GM10266 (cell line): ENCODE measurements around the gene AAGAB.

Source experiments
- DNase-seq: peaks from one replicate; pipeline ENCODE4 v3.0.0; 2012; ENCODE audit errors: extremely low spot score
- TF ChIP-seq, protein P1 (sequence below): IDR thresholded peaks from 2 replicates; pipeline ENCODE4 v1.5.1; 2012; ENCODE audit warnings: mild to moderate bottlenecking, low read depth; ENCODE audit not compliant: control insufficient read depth, insufficient read depth; ENCODE audit errors: missing control alignments

AAGAB gene

GRCh38 chr15:67174864-67175573, 79.4 kb downstream of the AAGAB start:
- TF ChIP-seq, protein P1, sequence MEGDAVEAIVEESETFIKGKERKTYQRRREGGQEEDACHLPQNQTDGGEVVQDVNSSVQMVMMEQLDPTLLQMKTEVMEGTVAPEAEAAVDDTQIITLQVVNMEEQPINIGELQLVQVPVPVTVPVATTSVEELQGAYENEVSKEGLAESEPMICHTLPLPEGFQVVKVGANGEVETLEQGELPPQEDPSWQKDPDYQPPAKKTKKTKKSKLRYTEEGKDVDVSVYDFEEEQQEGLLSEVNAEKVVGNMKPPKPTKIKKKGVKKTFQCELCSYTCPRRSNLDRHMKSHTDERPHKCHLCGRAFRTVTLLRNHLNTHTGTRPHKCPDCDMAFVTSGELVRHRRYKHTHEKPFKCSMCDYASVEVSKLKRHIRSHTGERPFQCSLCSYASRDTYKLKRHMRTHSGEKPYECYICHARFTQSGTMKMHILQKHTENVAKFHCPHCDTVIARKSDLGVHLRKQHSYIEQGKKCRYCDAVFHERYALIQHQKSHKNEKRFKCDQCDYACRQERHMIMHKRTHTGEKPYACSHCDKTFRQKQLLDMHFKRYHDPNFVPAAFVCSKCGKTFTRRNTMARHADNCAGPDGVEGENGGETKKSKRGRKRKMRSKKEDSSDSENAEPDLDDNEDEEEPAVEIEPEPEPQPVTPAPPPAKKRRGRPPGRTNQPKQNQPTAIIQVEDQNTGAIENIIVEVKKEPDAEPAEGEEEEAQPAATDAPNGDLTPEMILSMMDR = no peak
- DNase-seq = no peak

DNA sequence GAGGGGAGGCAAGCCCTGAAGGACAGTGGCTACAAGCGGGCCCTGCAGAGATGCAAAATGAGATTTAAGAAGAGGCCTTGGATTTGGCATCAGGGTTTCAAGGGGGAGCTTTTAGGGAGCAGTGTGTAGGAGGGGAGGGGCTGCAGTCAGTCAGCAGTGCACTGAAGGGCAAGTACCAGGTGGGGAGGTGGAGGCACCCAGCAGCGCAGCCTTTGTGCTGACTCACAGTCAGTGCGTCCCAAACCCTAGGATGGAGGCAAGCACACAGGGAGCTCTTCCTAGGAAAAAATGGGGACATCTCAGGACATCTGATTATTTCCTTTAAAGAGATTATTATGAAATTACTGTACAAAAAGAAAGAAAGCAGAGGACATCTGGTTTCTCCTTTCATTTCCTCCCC, 80.0 kb downstream of the AAGAB start:
- no peak for DNase-seq
- TF ChIP-seq, protein P1 = no peak

- DNase-seq = no peak
- TF ChIP-seq, protein P1 = no peak
Observed at GRCh38 chr15:67173786-67174185, 80.7 kb downstream of the AAGAB start.

DNA sequence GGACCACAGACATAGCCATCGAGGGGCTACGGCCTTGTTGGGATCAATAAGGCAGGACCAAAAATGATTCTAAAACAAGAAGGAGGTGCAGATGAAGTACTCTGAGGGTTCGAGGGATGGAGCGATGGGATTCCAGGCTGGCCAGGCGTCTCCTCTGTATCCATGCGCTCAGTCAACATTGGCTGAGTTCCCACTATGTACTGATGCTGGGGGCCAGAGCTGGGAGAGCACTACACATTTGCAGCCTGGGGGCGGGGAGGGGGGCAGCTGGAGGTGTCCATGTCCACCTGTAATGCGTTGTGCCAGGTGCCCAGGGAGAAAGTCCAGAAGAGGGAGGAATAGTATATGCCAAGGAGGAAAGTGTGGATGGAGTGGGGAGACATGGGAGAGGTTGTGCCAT, 81.5 kb downstream of the AAGAB start:
- DNase-seq = no peak
- TF ChIP-seq, protein P1 = no peak

DNA sequence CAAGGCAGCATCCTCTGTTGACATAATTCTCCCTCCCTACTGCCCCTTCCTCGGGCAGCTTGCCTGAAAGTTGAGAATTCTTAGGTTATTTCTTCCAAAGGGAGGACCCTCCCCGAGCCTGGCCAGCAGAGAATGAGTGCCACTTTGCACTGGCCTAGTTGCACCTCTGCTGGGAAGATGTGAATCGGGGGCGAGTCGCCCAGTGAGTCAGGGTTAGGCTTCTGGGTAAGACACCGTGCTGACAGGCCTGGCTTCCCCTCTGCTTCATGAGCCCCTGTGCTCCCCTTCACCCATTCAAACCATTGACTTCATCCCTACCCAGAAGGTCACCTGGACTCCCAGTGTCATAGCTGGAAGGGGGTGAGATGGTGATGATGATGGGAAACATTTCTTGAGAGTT, 82.3 kb downstream of the AAGAB start:
- no peak for DNase-seq
- TF ChIP-seq, protein P1 = no peak

- DNase-seq = no peak
- TF ChIP-seq, protein P1 = no peak
Observed at GRCh38 chr15:67171471-67171870, 83.0 kb downstream of the AAGAB start.

DNA sequence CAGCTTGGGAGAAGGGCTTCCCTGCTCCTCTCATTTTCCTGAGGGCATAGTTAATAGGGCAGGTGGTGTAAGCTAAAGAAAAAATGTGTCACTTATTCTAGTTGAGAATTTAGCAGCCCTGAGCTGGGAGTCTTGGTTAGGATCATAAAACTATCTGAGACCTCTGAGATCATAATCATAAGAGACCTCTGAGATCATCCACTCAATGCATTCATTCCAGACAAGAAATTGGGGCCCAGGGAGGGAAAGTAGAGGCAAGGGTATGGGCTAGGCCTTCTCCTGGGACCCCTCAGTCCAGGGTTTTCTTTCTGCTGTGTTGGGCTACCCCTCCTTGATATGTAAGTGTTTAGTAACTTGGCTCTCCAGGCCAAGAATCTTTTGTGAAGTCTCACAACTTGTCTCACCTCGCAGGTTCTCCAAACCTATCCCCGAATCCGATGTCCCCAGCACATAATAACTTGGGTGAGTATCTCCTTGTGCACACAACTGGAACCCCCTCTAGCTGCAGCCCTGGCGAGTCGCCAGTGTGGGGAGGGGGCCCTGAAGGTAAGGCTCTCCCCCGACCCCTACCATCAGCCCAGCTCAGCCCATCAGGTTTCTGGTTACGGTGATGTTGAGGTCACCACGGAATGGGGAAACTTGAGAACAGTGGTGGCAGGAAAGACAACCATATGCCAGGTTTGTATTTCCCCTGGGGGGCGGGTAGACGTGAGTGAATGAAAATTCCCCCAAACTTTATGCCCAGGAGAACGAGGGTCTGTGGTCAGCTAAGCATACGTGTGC, 84.1 kb downstream of the AAGAB start:
- DNase-seq = no peak

More for the DNA sequence above, 84.1 kb downstream of the AAGAB start:
- TF ChIP-seq, protein P1 = no peak
